HUDEP-2 (cell line): ENCODE measurements around the gene IL4I1.
"Not testable (repeated sequence)": the region's sequence is repeated elsewhere in the genome, so short reads cannot be mapped to it uniquely, and the experiment has no call there.

Experiments used
- DNase-seq, 76 experiments: peaks; one replicate each; lab custom pipeline; 2025; ENCODE audit not compliant: unreplicated experiment in 76 of 76; lab: John Stamatoyannopoulos, UW

IL4I1 gene, protein sequence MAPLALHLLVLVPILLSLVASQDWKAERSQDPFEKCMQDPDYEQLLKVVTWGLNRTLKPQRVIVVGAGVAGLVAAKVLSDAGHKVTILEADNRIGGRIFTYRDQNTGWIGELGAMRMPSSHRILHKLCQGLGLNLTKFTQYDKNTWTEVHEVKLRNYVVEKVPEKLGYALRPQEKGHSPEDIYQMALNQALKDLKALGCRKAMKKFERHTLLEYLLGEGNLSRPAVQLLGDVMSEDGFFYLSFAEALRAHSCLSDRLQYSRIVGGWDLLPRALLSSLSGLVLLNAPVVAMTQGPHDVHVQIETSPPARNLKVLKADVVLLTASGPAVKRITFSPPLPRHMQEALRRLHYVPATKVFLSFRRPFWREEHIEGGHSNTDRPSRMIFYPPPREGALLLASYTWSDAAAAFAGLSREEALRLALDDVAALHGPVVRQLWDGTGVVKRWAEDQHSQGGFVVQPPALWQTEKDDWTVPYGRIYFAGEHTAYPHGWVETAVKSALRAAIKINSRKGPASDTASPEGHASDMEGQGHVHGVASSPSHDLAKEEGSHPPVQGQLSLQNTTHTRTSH

DNA sequence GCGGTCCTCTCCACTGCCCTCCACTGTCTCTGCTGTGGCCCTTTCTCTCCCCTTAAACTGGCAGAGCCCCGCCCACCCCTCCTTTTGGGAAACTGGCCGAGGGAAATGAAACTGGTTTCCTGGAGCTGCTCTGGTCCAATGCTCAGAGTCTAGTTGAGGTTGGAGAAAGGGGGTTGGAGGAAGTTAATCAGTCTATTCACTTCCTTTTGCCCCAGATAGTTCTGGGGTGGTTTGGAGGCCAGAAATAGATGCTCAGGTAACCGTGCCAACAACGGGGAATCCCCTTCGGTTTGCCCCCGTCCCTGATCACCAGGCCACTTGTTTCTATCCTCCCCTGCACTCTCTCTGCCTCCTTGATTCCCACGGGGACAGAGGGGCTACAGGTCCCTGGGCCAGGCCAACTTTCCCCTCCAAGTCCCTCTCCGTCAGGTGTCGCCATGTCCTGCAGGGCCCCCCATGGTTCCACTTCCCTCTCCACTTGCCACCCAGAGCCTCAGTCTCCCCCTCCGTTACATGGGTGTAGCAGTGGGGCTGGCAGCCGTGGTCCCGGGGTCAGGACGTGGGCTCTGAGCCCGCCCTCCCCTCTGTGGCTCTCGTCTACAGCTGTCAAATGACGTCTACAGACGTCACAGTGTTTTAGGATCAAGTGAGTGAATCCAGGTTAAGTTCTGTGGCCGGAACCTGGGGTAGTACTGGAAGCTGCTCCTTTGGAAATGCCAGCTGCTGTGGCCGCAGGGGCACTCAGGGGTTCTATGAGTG, at the start of gene IL4I1:
Gene IL4I1, minus strand, starts transcription at position 25 of the 759 bp plus-strand sequence. CDS start 727 bp downstream, outside the sequence.
- no peak for DNase-seq

DNA sequence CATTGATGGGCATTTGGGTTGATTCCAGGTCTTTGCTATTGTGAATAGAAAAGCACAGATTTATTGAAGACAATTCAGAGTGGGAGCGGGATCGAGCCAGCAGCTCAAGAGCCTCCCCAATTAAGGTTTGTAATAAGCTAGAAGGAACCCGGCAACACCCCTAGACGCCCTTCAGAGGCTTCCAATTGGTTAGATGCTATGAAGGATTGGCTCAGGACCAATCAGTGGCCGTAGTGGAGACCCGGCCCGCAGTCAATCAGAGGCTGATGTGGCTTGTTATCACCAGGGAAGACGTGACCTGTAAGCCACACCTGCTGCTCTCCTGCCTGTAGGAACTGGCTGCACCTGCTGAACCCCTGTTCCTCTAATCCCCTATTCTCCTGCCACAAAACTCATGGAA, 49.7 kb upstream of the IL4I1 start:
- no peak for DNase-seq

DNA sequence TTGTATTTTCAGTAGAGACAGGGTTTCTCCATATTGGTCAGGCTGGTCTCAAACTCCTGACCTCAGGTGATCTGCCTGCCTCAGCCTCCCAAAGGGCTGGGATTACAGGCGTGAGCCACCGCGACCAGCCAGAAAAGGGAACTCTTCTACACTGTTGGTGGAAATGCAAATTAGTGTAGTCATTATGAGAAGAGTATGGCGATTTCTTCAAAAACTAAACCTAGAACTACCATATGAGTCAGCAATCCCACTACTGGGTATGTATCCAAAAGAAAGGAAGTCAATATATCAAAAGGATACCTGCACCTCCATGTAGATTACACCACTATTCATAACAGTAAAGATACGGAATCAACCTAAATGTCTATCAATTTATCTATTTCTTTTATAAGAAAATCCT, 47.9 kb upstream of the IL4I1 start:
- not testable (repeated sequence) for DNase-seq

DNA sequence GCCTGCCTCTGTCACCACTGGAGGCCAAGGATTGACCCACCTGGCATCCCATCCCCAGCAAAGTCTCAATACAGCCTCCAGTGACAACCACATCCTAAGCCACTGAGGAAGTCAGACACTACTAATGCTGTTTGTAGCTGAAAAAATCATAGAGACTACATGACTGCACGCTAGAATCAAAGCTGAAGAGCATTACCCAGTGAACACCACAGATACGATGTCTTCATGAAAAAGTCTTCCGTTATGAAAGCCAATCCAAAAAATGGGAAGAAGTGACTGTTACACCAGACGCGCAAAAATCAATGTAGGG, 43.8 kb upstream of the IL4I1 start:
- no peak for DNase-seq

DNA sequence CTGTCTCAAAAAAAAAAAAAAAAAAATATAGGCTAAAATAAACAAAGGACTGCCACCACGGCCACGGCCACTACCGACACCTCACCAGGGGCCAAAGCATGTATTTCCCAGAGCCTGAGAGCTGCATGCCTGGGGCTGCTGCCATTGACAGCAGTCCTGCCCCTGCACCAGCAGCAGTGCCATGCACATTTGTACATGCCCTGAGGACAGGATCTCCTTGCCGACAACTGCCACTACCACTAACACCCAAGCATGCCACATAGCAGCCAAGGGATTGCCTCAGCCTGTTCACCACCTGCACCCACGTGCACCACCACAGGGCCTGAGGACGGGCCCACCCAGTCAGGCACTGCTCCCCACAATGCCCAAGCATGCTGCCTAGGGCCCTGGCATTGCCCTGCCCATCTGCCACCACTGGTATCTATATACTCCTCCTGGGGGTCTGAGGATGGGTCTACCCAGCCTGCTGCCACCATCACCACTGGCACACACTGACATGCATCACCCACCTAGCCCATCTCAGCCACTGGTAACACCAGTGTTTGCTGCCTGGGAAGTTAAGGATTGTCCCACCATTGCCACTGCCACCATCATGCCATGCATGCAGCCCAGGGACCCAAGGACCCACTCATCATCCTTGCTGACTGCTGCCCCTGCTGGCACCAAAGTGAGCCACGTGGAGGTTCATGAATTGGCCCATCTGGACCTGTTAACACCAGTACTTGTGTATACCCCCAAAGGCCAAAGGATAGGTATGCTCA, 43.2 kb upstream of the IL4I1 start:
- DNase-seq = peak in 6 of 76 experiments; percentile 8 to 24 (median 18)

DNA sequence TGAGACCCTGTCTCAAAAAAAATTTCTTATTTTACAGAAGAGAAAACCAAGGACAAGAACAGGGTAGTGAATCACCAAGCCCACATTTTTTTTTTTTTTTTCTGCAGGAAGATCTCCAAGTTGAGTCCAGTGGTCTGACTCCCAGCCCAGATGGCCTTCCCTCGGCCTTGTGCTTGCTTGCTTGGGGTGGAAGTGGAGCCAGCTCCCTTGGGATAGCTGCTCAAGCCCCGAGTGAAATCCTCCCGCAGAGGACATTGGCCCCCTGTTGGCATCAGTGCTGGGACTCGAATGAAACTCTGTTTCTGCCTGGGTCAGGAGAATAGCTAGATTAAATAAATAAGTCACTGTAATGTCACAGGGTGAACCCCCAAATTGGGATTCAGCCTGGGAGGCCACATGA, 42.0 kb upstream of the IL4I1 start:
- no peak for DNase-seq

DNA sequence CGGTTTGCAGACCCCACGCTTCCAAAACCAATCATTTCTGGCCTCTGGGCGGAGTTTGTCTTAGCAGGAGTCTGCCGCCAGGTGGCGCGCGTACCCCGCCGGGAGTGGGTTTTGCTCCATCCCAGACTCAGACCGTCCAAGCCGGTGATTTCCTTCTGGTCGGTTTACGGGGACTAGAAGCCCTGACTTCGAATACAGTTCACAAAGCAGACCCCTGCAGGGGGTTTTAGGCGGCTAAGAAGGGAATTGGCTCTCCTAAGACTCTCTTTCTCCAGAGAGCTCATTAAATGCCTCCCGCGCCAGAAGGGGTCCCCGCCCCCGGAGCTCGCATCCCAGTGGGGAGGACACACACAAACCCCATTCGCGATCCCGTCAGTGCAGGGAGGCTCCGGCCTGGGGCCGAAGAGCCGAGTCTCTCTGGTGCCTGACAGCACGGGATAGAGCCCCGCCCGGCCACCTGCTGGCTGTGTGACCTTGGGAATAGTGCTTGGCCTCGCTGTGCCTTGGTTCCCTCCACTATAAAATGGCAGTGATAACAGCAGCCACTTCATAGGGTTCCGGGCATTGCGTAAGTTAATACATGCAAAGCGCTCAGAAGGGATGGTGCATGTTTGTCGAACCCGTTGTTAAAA, 41.2 kb upstream of the IL4I1 start:
- DNase-seq = peak in 67 of 76 experiments; percentile 14 to 90 (median 63)

DNA sequence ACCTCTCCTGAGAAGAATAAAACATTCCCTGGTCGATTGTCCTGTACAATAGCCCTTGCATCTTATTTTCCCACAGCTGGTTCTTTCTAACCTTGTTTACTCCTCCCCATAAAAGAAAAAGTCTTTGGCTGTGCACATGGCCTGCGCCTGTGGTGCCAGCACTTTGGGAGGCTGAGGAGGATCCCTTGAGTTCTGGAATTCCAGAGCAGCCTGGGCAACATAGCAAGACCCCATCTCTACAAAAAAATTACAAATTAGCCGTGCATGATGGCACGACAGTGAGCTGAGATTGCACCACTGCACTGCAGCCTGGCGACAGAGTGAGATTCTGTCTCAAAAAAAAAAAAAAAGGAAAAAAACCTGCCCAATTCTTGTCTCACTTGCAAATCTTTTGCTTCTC, 39.9 kb upstream of the IL4I1 start:
- DNase-seq = no peak

DNA sequence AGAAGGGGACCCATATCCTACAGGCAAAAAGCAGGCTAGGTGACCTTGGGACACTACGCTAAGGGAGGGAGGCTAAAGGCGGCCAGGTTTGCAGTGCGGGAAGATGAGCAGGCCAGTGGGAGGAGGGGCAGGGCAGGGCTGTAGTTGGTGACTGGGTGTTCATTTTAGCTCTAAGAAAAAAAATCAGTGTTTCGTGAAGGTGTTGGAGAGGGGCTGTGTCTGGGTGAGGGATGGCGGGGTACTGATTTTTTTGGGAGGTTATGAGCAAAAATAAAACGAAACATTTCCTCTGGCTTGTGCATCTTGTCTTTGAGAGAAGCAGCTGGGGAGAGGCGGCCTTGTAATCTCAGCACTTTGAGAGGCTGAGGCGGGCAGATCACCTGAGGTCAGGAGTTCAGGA, 37.0 kb upstream of the IL4I1 start:
- no peak for DNase-seq

DNA sequence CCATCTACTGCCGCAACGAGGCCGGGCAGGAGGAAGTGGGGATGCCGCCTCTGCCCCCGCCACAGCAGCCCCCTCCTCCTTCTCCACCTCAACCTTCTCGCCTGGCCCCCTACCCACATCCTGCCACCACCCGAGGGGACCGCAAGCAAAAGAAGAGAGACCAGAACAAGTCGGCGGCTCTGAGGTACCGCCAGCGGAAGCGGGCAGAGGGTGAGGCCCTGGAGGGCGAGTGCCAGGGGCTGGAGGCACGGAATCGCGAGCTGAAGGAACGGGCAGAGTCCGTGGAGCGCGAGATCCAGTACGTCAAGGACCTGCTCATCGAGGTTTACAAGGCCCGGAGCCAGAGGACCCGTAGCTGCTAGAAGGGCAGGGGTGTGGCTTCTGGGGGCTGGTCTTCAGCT, 36.0 kb upstream of the IL4I1 start:
- no peak for DNase-seq

DNA sequence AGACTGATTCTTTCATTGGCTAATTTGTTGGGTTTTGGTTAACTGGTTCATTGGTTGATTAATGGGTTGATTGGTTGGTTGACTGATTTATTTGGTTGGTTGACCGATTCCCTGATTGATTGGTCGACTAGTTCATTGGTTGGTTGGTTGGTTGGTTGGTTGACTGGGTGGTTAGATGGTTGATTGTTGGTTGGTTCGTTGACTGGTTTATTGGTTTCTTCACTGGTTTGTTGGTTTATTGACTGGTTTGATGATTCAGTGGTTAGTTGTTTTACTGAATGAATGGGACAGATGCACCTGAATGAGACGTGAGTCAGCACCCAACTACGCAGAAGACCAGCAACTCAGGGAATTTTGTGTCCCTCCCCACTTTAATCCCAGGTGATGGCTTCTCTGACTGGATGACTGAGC, 35.4 kb upstream of the IL4I1 start:
- no peak for DNase-seq

DNA sequence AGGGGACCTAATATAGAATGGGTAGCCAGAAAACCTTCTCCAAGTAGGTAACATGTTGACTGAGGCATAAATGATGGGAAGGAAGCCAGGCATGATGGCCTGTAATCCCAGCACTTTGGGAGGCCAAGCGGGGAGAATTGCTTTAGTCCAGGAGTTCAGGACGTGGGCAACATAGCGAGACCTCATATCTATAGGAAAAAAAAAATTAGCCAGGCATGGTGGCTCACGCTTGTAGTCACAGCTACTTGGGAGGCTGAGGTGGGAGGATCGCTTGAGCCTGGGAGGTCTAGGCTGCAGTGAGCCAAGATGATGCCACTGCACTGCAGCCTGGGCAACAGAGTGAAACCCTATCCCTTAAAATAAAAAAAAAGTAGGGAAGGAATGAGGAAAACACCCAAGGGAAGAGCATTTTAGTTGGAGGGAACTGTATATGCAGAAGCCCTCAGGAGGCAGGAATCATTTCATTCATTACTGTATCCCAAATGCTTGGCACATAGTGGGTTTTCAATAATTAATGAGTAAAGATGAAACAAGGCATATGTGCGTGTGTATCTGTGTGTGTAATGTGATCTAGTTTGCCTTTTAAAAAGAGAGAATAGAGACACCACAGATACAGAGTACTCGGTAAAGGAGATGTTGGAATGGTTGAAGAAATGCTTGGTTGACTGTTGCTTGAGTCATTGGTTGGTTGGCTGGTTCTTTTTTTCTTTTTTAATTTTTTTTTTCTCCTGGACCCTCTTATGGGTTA, 34.8 kb upstream of the IL4I1 start:
- DNase-seq = no peak

DNA sequence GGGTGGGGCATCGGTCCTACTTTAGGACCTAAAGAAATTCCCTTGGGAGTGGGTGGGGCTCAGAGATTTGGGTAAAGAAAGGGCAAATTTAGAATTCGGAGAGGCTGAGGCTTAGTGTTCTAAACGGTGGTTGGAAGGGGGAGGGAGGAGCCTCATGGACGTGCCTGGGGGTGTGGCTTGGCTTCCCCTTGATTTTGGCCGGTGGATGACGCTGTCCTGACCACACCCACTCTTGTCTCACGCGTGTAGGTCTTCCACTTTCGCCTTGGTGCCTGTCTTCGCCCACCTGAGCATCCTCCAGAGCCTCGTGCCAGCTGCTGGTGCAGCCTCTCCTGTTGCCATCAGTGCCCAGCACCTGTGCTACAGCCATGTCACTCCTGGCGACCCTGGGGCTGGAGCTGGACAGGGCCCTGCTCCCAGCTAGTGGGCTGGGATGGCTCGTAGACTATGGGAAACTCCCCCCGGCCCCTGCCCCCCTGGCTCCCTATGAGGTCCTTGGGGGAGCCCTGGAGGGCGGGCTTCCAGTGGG, 33.9 kb upstream of the IL4I1 start:
- DNase-seq = peak in 17 of 76 experiments; percentile 6 to 46 (median 20)

DNA sequence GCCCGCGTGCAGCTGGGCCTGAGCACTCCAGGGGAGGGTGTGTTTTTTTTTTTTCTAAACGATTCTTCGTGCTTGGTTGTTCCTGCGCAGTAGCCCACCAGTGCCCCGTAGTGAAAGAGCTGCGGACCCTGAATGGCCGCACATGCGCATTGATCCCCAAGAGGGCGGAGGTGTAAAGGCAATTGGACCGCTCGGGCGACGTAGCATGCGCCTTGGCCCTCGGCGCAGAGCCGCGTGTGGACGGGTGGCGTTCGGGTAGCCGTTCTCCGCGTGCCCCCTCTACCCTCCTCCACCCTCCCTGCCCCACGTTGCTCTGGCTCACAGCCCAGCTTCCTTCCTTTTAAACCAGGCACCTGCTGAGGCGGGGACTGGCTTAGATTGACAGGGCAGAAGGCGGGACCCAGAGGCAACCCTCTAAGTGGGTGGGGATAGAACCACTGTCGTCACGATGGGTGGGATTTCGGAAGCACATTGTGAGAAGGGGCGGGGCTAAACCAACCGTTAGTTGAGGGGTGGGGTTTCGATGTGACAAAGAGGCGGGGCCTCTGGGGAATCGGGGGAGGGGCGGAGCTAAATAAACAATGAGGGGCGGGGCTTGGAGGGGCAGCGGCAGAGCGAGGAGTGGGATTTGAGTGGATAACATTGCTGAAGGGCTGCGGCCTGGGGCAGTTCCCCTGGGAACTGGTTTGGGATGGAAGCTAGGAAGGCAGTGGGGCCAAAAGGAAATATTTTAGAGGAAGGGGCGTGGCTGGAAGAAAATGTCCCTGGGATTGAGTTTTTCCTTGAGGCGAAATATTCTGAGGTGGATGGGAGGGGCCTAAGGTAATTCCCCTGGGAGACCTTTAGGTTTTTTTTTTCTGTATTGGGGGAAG, 33.2 kb upstream of the IL4I1 start:
- DNase-seq = peak; percentile 37 to 100 (median 98)

DNA sequence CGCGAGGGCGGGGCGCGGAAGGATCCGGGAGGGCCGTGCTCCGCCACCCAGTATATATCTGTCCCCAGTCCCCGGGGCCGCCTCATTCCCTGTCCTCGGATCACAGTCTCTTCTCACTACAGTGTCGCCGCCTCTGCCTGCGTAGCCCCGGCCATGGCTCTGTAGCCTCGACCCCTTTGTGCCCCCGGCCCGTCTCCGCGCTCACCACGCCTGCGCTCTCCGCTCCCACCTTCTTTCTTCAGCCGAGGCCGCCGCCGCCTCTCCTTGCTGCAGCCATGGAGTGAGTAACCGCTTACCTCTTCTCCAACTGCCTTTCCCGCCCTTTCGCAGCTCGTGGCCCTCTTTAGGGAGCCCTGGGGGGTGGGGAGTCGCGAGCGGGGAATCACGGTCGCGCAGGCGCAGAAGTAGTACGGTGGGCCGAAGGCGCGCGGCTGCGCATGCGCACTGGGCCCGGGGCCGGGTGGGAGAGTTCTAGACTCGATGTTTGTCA, 32.5 kb upstream of the IL4I1 start, which contains the start of the genes ATF5 and NUP62:
Gene ATF5, plus strand, starts transcription at position 85 of the 490 bp plus-strand sequence. CDS start 1,646 bp downstream, outside the sequence.
Gene NUP62, minus strand, starts transcription at position 384 of the 490 bp plus-strand sequence. CDS start 19,697 bp downstream, outside the sequence.
- peak in 75 of 76 experiments; percentile 60 to 100 (median 92) for DNase-seq

DNA sequence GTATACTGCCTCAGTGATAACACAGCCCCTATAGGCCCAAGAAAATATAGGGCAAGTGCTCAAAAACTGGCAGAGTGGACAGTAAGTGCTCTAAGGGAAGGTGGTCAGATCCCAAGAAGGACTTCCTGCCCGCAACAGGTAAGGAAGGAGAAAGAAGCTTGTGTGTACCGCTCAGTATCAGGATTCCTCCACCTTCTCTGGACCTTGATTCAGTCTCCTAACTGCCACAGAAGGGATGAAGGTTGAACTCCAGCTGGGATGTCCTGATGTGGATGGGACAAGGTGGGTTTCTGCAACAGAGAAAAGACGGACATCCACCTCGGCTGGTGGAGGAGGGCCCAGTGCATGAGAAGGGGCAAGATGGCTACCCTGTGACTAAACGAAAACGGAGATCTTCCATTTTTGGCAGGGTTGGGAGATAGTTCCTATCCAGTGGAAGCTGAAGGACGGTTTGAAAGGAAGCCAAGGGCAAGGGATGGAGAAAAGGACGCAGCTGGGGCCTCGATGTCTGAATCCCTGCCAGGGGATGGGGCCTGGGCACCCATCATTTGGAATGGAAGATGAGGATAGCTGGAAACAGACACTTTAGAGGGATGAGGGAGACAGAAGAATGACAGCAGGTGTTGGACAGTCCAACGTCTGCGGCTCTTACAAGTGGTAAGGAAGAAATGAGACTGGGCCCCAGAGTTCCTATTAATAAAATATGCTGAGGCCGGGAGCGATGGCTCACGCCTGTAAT, 31.0 kb upstream of the IL4I1 start:
- no peak for DNase-seq

DNA sequence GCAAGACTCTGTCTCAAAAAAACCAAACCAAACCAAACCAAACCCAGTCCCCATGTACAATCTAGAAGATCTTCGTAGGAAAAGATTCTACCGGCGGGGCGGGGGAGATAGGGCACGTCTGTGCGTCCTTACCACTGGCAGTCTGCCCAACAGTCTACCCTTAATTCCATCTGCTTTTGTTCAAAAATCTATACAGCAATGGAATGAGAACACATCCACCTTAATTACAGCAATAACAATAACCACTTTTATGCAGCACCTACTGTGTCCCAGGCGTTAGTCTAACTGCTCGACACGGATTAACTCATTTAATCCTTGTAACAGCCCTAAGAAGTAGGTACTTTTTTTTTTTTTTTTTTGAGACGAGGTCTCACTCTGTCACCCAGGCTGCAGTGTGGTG, 29.8 kb upstream of the IL4I1 start:
- DNase-seq = peak in 22 of 76 experiments; percentile 12 to 45 (median 29)
